Hippocampal formation (tissue), 2 donors: ENCODE data around the gene CLK2.
A peak's percentile ranks its signal among the peaks of the same experiment; 100 is the strongest.
"Not testable (repeated sequence)": the region's sequence is repeated elsewhere in the genome, so short reads cannot be mapped to it uniquely, and the experiment has no call there.

Experiments
- DNase-seq, 2 donors: peaks; one replicate each; lab custom pipeline; 2025; lab: John Stamatoyannopoulos, UW

CLK2 gene

DNA sequence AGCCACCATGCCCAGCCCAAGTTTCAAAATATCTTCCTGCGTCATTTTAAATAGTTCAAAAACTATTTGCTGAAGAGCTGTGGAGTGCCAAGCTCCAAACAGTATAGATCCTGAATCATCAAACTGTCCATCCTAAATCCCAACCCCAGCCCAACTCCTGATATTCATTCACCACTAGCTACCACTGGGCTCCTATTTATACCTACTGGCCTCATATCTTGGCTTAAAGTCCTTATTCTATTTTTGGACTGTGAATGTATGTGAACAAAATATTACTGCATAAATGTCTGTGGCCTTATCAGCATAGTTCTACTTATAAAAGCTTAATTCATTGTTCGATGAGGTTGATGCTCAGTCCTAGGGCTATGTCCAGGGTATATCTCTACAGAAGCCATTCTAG is 5.9 kb downstream of the CLK2 start:
- DNase-seq, result no peak

DNA sequence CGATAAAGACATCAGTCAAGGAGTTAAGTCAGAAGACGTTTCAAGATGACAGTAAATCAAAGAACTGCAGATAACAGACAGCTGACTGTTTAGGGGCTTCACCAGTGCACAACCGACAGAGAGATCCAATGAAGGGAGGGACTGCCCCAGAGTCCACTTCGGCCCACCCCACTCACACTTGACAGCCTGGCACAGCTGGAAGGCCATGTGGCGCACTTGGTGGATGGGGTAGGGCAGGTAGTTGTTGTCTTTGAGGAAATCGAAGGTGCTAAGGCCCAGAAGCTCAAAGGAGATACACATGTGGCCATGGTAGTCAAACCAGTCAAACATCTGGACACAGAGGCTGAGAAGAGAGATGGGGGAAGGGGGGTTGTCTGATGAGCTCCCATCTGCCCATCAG is 6.8 kb downstream of the CLK2 start:
- no peak for DNase-seq

DNA sequence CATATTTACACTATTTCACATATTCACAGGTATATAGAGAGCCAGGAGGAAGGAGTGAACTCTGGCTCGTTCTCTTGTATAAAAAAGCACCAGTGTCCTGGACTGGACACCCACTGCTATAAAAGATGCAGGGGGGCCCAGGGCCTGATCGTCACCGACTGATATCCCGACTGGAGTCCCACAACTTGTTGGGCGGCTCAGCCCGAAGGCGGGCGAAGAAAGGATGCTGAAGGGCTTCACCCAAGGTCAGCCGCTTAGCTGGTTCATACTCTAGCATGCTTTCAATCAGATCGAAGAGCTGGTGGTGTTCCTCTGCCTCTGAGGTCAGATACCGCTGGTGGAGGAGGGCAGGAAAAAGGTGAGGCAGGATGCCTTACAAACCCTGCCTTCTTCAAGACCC is 10.2 kb downstream of the CLK2 start:
- DNase-seq, result no peak

DNA sequence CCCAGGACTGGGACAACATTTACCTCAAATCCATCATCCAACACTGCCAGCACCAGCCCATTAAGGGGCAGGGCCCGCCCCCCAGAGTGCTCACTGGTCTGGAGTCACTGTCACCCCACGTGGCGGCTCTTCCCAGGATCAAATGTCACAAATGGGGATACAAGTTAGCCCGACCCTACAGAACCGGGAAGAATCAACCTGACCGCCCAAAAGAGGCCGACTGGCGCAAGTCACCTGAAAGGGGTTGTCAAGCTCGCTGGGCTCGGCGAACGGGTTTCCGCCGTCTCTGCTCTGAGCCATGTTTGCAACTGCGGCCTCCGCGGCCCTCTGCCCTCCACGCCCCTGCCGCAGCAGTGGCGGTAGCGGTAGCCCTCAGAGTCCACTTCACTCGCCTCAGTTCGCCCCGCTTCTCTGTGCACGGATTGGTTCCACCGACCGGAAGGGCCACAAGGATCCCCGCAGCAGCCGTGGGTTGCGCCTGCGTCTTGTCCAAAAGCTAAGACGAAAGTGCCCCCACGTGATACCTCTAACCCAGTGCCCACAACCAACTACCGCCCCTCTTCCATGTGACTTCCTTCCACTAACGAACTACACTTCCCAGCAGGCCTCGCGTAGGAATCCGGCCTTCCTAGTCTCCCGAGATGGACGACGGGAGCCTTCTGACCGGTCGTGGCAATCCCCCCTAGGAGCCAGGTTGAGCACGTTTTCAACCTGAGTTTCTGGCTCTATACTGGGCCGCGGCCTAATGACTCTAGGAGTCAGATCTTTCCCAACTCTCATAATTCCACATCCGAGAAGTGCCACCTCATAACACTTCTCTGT is 11.2 kb downstream of the CLK2 start, which contains the start of gene SCAMP3:
Gene SCAMP3 (minus strand): TSS at position 509 of the 822 bp plus-strand sequence. CDS start 209 bp downstream, at position 300.
- DNase-seq, result peak; percentile 94 to 98

DNA sequence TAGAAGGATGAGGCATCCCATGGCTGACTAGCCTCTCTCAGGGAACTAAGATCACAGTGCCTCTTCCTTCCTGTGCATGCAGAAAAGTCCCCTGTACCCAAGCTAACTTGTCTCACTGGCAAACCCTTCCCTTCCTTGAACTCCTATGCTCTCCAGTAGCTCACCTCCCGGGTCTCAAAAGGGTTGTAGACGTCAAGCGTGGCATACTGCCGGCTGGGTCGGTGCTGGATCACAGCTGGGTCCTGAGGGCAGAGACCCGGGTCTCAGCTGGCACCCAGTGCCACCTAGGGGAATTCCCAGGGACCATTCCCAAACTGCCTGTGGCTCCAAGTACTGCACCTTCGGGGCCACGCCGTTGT is 11.8 kb downstream of the CLK2 start:
- no peak for DNase-seq

DNA sequence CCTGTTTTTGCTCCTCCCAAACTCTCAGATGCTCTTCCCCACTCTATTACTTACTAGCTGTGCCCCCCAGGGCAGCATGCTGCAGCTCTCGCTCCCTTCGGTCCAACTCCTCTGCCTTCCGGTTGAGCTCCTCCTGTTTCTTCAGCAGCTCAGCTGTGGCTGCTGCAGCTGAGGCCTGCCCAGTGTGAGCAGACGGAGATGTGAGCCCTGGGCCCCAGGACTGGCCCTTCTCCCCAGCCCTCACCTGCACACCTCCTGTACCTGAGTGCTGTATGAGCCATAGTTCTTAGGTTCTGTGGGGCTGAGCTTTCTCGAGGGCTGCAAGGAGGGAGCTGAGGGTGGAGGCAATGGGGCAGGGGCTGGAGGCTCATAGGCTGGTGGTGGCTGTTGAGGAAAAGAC is 13.0 kb downstream of the CLK2 start:
- DNase-seq, result no peak

DNA sequence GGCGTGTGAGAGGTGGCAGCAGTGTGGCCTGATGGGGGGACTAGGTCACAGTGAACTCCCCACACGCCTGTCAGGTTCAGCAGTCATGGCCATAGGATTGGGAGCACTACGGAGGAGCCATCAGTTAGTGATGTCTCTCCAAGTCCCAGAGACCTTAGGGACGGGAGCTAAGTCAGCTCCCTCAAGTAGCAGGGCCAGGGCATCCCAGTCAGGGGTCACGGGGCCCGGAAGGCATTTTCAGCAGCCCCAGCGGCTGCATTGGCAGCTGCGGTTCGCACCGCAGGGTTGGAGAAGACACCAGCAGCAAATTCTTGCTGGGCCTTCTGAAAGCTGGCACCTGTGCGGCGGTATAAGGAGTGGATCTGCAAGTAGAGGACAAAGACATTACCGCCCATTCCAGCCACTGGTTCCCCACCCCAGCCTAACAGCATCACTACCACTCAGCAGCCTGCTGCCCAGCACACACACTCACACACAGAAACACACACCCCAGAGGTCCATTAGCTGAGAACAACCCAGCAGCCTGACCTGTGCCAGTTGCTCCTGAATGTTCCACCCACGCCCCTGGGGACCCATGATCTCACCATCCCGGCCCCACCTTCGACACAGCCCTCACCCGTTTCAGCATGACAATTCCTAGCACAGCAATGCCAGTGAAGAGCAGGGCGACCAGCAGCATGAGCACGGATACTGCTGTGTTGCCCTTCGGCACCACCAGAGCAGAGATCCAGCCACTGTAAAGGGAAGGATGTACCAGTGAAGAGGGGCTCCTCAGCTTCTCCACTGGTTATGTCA is 17.0 kb downstream of the CLK2 start:
- no peak for DNase-seq

DNA sequence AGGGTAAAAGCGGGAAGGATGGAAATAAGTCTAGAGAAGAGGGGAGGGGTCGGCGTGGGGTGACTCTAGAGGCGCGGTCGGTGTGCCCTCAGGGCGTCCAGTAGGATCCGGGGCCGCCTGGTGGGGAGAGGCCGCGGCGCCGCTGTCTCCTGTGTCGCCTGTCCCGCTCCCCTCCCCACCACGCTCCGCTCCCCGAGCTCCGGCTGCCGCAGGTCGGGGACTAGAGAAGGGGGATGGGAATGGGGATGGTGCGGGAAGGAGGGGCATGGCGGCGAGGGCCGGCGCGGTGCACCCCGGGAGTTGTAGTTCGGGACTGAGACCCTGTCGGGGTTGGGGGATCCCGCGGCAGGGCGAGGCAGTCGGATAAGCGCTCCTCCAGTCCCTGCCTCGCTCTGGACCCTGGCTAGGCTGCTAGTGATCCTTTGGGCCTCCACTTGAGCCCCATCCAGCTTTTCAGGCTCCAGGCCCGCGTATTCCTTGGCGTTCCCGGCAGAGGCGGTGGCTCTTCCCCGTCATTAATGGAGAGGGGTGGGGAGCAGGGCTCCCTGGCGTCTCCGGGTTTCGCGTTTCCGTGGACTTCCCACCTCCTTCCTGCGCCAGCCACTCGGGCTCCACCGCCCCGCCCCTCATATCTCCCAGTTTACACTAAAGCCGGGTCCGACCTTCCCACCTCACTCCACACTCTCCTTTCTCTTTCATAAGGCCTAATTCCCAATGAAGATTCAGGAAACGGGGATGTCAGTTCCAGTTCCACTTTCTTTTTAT is 17.9 kb downstream of the CLK2 start, which contains the start of gene ENTREP3:
Gene ENTREP3 (minus strand): TSS at position 241 of the 765 bp plus-strand sequence. CDS start 606 bp downstream, outside the sequence.
- DNase-seq, result peak; percentile 86 to 87

DNA sequence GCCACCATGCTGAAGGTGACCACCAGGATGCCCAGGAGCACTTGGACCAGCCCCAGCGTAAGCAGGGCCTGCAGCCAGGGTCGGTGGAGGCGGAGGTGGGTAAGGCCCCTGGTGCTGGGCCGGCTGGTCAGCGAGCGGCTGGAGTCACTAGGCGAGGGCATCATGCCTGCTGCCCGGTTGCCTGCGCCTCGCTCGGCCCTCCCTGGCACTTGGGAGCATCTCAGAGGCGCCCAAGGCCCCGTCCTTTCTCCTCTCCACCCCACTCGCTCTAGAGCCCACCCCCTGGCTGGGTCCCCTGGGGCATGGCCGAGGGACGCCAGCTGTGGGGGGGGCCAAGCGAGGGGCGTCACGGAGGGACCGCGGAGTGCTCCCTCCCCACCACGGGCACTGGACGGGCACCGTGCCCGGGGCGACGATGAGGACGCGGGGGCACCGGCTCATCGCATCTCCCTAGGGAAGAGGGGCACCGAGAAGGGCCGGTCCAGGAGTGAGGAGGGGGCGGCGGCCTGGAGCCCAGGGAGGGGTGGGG is 18.5 kb downstream of the CLK2 start:
- DNase-seq, result no peak

DNA sequence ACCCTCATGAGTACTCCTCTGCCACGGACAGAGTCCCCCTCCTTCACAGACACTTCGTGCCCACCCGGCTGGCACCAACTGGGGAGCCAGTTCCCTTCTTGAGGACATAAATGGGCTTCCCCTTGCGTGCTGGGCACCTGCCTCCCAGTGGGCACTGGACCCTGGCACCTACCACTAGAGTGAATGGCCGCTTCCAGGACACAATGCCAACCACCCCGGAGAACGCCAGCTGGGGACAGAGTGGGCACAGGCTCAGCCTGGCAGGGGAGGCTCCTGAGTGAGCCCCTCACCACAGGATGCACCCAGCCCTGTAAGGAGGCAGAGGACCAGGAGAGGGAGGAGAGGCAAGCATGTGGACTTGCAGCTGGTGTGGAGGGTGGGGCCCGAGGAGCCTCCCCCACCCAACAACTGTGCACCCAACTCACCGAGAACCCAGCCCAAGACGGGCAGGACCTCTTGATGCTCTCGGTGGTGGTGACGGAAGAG is 19.0 kb downstream of the CLK2 start:
- no peak for DNase-seq

DNA sequence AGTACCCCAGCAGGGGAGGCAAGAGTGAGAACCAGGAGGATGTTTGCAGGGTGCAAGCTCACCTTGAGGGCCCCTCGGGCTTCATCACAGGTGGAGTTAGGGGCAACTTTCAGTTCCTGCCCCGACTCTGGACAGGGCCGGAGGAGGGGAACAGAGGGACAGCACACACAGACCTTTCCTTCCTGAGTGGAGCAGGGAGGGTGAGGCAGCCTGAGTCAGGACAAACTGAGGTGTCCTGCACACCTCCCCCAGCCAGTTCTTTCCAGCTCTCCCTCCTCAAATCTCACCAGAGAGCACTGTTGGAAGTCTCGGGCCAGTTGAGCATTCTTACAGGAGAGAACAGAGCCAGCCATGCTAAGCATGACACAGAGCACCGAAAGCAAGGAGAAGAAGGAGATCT is 19.5 kb downstream of the CLK2 start:
- DNase-seq, result no peak

DNA sequence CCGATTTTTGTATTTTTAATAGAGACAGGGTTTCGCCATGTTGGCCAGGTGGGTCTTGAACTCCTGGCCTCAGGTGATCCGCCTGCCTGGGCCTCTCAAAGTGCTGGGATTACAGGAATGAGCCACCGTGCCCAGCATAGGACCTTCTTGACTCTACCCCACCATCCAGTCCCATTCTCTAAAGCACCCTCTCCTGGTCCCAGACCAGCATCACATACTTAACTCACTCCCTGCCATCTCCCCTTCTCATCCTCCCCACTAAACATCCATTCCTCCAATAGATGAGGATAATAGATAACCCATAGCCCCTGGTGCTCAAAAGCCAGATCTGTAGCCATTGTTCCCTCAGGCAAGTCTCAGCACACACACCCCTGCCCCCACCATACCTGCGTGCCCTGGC is 20.1 kb downstream of the CLK2 start:
- no peak for DNase-seq

DNA sequence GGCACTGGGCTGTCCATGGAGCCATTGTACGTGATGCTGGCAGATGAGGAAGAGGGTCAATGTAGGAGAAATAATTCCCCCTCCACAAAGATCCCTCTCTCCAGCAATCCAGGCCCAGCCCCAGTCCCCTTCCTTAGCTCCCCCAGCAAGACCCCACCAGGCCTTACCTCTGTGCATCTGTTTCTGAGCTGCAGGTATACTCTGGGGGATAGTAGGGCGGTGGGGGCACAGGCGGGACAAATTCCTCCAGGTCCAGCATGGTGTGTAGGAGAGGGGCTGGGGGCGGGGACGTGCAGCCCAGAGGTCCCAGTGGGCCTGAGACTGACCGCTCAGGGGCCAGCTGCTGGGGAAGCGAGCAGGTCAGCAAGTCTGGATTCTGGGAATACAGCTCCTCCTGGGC is 21.7 kb downstream of the CLK2 start:
- no peak for DNase-seq

DNA sequence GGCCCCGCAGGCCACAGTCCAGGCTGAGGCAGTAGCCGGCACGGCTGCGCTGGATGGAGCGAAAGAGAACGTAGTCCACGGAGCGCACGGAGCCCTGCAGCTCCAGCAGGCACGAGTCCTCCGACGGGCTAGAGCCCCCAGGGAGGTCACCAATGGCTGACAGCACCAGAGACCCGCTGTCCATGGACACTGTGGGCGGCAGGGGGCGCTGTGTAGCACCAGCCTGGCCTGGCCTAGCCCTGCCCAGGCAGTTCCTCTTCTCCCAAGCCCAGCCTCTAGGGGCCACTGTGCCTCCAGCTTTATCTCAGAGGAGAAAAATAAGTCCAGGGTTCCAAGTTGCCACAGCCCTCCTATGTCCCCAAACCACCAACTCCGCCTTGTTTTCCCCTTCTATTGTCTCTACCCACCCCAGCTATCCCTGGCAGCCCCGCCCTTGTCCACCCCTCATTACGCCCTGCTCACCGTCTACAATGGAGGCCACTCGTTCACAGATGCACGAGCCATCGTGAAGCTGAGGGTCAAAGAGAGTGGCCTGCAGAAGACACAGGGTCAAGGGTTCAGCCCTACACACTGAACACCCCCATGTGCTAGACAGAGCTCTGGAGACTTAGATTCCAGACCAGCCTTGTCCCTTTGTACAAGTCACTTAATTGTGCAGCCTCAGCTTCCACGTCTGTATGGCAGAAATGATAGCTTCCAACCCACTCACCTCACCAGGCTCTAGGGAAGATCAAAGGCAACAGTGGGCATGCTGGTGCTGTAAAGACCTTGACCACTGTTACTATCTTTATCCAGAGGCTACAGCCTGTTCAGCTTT is 22.5 kb downstream of the CLK2 start:
- DNase-seq, result peak; percentile 85 to 92

DNA sequence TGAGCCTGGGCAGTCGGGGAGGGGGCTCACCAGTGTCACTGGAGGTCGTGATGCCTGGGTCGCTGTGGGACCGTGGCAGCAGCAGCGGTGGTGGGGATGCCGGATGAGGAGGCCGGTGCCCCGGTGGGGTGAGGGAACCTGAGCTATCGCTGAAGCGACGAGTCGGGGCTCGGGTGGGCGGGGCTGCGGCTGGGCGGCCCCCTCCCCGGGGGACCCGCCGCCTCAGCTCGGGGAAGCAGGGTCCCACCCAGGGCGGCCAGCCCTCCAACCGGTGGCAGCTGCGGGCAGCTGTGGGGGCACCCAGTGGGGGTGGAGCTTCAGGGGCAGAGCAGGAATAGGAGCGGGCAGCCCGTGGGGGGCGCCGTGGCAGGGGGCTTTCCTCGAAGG is 23.1 kb downstream of the CLK2 start:
- DNase-seq, result no peak

DNA sequence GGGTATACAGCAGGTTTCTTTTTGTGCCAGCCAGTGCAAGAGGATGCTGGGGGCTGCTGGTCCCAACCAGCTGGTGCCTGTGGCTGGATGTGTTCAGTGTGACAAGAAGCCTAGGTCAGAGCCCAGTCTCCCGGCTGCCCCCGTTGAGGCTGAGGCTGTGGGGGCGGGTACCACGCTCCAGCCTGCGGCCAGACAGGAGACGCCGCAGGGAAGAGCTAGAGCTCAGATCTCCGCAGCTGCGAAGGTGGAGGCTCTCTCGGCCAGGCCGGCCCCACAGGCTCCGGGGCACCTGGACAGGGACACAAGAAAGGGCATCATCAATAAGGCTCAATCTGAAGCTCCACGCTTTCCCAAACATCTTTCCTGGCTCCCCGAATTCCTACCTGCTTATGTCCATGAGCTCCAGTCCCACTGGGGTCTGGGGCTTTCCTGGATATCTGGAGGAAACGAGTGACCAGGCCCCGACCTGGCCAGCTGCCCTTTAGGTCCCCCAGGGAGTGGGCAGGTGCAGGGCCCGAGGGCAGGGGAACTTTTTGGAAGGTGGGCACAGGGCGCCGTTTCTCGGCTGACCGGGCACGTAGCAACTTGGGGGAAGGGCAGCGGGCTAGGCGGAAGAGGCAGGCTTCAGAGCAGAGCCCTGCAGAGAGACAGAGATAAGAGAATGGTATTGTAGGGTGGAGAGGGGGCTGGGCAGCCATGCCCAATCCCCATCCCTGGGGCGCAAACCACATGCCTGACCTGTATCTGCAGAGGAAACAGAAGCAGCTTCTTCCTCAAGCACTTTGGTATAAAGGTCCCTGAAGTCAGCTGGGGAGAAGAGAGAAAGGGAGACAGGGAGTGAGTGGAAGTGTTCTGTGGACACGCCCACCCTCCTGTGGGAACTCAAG is 25.4 kb downstream of the CLK2 start:
- DNase-seq, result no peak

DNA sequence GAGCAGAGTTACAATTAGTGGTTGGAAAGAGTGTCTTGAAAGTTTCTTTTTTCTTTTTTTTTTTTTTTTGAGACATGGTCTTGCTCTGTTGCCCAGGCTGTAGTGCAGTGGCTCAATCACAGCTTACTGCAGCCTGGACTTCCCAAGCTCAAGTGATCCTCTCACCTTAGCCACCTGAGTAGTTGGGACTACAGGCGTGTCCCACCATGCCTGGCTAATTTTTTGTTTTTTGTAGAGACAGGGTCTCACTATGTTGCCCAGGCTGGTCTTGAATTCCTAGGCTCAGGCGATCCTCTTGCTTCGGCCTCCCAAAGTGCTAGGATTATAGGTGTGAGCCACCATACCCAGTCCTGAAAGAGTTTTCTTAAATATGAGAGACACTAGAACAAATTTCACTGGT is 26.5 kb downstream of the CLK2 start:
- DNase-seq, result not testable (repeated sequence)

DNA sequence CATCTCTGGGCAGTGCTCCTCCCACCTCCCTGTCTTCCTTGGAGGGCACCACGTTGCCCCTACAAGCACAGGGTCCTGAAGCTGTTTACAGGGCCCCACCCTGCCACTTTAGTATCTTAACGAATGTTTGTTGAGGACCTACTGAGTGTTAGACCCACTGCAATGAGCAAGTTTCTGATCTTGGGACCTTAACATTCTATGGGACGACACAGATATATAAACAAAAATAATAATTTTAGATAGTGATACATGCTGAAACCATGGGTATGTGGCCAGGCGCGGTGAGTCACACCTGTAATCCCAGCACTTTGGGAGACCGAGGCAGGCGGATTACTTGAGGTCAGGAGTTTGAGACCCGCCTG is 28.2 kb downstream of the CLK2 start:
- no peak for DNase-seq

DNA sequence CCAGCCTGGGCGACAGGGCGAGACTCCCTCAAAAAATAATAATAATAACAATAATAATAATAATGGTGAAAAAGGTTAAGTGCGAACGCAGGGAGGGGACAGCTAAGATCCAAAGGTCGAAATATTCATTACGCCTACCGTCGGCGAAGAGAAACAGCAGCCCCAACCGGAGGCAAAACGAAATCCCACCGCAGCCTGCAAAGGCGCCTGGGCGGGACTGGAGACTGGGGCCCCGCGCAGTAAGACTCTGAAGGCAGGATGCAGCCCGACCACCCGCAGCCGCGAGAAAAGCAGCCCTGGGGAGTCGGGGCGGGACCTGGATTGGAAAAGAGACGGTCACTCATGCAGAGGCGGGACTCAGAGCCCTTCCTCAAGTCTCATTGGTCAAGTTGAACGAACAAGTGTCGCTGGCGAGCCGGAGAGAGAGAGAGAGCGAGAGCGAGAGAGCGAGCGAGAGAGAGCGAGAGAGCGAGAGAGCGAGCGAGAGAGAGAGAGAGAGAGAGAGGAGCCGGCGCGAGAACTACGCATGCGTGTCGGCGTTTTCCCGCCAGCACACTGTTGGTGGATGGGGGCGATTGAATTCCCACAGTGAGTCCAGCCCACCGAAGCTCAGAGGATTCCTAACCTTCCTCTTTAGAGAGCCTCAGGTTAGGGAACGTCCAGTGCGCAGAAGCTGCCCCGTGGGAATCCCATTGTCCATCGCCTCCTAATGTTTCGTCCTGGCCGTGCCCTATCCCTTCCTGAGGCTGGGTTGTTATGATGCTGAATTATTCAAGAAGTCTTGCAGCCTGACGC is 28.7 kb downstream of the CLK2 start:
- DNase-seq, result peak; percentile 96 to 99
